Stimulated activated CD8-positive, alpha-beta memory T cell treated with anti-CD3 and anti-CD28 coated beads, Interleukin-7, amount 100 ng/mL, for 4 hours (primary cell): Measurements from ENCODE around the gene STAM.
"Not testable (repeated sequence)": the region's sequence is repeated elsewhere in the genome, so short reads cannot be mapped to it uniquely, and the experiment has no call there.

Experiments used
- DNase-seq, 2 donors: peaks; one replicate each; pipeline ENCODE4 v3.0.0-alpha.2; 2020; ENCODE audit warnings: low read depth in 2 of 2

The STAM gene

DNA sequence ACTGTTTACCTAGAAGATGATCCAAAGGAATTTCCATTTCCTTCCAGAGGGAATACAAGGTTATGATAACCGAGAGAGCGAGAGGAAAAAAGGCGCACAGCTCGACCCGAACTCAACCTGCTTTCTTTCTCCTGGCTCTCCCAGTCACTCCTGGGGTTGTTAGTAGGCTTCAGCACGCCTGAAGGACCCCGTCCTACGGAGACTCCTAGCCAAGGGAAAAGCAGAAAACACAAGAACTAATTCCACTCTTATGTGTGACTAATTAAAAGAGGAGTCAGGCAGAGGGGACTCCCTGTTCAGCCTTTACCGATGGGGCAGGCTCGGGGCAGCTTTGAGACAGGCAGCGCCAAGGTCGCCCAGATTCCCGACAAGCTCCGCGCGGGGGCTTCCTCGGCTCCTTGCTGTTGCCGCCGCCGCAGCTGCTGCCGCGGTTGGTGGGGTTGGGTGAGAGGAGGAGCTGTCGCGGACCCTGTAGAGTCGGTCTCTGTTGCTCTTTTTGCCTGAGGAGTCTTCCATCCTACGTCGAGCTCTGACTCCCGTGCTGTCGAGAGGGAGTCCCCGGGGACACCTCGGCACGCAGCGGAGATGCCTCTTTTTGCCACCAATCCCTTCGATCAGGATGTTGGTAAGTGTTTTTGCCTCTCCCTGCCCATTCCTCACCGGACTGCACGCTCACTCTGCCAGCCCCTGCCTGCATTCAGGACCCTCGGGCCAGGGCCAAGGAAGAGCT, at the start of gene STAM:
STAM (plus strand) TSS at position 397 of the 730 bp plus-strand sequence; CDS start at position 586, 189 bp downstream.
- DNase-seq = peak; percentile 81 to 87

GRCh38 chr10:17597386-17597785, 46.6 kb upstream of the STAM start:
- DNase-seq = no peak

GRCh38 chr10:17599089-17599488, 44.9 kb upstream of the STAM start:
- no peak for DNase-seq

GRCh38 chr10:17605936-17606335, 38.0 kb upstream of the STAM start:
- DNase-seq = no peak

- no peak for DNase-seq
Observed at GRCh38 chr10:17606547-17607040, 37.4 kb upstream of the STAM start.

- DNase-seq = no peak
Observed at GRCh38 chr10:17607060-17607459, 36.9 kb upstream of the STAM start.

- no peak for DNase-seq
Observed at GRCh38 chr10:17607603-17608332, 36.2 kb upstream of the STAM start.

DNA sequence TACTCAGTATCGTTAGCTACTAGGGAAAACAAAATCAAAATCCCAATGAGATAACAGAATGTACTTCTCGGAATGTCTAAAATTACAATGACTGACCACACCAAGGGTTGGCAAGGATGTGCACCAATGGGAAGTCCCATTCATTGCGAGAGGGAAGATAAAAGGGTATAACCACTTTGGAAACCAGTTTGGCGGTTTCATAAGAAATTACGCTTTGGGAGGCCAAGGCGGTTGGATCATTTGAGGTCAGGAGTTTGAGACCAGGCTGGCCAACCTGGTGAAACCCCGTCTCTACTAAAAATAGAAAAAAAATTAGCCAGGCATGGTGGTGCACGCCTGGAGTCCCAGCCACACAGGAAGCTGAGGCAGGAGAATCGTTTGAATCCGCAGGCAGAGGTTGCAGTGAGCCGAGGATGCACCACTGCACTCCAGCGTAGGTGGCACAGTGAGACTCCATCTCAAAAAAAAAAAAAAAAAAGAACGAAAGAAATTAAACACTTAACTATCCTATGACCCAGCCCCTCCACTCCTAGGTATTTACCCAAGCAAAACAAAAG, 34.4 kb upstream of the STAM start:
- no peak for DNase-seq

DNA sequence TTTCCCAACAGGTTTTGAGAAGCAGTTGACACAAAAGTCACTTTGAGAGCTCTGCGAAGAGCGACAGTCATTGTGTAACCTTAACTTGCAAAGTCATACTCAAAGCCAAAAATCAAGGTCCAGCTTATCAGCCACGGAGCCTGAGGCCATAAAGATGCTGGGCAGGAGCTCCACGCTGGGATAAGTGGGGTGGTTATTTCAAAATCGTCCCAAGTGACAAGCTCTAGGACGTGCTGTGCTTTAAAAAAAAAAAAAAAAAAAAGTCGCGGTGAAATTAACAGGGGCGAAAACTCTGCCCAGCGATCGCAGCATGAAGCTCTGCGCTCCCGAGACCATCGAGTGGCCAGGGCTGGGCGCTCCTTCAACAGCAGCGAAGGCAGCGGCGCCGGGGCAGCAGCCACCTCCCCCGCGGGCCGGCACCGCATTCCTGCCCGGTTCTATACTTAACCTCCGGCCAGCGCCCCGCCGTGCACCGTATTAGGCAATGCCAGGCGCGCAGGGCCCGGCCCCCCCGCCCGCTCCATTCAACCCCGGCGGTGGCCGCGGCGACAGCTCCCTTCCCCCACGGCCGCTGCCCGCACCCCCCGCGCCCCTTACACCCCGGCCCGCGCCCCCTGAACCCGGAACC, 27.4 kb upstream of the STAM start:
- no peak for DNase-seq

DNA sequence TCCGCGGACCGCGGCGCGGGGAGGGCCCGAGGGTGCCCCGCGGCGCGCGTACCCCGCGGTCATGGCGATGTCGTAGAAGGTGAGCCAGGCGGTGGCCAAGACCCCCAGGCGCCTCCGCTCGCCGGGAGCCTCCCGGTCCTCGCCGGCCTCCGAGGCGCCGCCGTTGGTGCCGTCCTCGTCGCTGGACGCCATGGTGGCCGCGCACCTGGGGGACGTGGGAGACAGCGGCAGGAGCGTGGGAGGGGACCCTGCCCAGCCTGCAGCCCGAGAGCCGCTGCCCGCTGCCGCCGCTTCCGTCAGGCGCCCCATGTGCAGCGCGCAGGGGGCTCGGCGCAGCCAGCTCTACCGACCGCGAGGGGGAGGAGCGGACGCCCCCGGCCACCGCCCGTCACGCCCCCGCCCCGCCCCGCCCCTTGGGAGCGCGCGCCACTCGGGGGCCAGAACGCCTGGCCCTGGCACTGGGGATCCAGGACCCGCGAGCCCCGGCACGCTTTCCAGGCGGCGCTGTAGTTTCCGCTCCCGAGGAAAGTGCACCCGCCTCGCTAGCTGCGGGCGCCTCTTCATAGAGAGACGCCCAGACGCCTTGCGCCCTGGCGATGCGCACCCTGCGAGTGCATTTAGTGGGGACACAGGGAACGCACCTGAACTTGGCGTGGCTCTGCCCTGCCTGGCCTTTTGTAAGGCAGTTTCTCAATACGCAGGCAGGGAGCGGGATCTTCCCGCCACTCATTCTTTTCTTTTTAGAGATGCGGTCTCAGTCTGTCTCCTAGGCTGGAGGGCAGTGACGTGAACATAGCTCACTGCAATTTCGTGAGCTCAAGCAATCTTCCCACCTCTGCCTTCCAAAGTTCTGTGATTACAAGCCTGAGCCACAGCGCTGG, 26.7 kb upstream of the STAM start, which contains the start of gene HACD1:
HACD1 (minus strand) TSS at position 344 of the 881 bp plus-strand sequence; CDS start at position 309, 35 bp downstream.
- DNase-seq = peak; percentile 6 to 58

DNA sequence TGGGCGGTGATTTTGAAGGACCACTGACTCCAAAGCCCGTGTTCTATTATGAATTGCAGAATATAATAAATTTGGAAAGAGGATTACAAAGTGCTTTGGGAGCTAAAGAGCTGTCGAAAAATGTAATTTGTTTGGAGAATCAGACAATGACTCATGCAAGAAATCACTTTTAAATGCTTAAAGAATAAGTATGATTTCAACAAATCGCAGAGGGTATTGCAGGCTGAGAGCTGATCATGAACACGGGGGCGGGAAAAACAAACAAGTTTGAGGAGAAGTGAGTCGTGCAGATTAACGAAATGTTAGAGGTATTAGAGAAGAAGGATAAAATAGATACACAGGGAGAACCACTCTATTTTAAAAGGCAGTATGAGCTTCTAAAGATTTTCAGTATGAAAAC, 21.9 kb upstream of the STAM start:
- DNase-seq = no peak

DNA sequence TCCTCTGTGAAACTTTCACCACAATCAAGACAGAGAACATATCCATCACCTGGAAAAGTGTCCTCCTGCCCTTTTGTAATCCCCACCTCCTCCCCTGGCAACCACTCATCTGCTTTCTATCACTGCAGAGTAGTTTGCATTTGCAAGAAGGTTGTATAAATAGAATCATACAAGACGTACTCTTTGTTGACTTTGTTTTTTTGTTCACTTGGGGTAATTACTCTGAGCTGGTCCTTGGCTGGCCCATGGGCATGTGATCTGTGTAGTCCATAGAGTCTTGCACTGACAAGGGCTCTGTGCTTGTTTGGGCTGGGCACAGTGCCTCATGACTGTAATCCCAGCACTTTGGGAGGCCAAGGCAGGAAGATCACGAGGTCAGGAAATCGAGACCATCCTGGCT, 19.0 kb upstream of the STAM start:
- no peak for DNase-seq

- DNase-seq = no peak
Observed at GRCh38 chr10:17626656-17627055, 17.3 kb upstream of the STAM start.

- DNase-seq = not testable (repeated sequence)
Observed at GRCh38 chr10:17632590-17632989, 11.4 kb upstream of the STAM start.

DNA sequence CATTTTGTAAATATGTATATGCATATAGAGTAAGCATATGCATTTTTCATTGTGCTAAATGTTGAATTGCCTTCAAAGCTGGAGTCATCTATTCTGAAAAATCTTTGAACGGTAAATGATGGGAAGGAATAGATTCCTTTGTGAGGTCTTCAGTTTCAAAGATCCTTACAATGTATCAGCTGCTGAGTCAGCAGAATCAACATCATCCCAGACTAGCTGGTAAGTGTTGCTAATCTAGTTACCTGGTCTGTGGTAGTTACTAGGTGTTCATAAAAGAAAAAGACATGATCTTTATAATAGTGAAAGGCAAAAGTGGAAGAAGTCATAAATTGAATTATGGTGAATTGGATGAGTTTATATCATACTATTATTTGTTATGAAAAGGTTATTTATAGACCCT, 10.6 kb upstream of the STAM start:
- DNase-seq = no peak

DNA sequence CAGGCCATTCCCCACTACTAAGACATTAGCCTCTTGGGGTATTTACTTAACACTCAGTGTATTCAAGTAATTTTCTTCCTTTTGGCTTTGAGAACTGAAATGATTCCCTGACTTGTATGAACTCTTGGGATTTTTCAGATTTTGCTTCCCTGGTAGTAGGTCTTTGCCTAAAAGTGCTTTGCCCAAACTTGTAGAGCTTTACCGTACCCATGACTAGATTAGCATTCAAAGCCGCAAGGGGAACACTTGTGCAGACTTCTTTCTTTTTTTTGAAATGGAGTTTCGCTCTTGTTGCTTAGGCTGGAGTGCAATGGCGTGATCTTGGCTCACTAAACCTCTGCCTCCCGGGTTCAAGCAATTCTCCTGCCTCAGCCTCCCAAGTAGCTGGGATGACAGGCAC, 6.1 kb upstream of the STAM start:
- DNase-seq = no peak

DNA sequence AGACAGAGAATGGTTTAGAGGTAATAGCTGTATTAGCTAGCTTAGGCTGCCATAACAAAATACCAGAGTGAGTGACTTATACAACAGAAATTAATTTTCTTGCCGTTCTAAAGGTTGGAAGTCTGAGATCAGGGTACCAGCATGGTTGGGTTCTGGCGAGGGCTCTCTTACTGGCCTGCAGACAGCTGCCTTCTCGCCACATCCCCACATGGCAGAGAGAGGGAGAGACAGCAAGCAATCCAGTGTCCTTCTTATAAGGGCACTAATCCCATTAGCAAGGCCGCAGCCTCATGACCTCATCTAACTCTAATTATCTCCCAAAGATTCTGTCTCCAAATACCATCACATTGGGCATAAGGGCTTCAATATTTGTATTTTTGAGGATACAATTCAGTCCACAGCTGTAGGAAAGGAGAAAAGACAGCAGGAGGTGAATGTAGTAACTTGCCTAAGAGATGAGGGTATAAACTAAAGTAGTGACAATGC, 3.6 kb upstream of the STAM start:
- no peak for DNase-seq

GRCh38 chr10:17643339-17643754, 604 bp upstream of the STAM start:
- DNase-seq = no peak

GRCh38 chr10:17644485-17644943, 563 bp downstream of the STAM start:
- DNase-seq = no peak

- DNase-seq = no peak
Observed at GRCh38 chr10:17645621-17646345, 1.8 kb downstream of the STAM start.
